HepG2 (cell line): ENCODE measurements around the gene MACROD2. TPM values are rescaled to one million over a fixed set of nuclear protein-coding genes. Genes with fewer than 3 reads are reported as not detected.

Experiments
- ATAC-seq: fragments of 200-7000 bp; cut with Tn5 transposase; 3 replicates; pipeline ENCODE4 v1.9.1; 2020; ENCODE audit warnings: mild to moderate bottlenecking, moderate library complexity
- BruUV-seq: library from RNA; stranded (reverse); fragments of 400-500 nt; replicated peaks from 2 replicates; lab custom pipeline; 2021; lab: Mats Ljungman, UMichigan
- CTCF ChIA-PET: fragments of 300-600 bp; formaldehyde crosslinking; extraction: SDS; loops from one replicate; lab custom pipeline; 2021; ENCODE audit warnings: low total read pairs, inconsistent platforms, low intra/inter-chr PET ratio; lab: Yijun Ruan, JAX
- POLR2A ChIA-PET: fragments of 350-600 bp; sonication (Branson Sonifier 250); formaldehyde crosslinking; loops from one replicate; lab custom pipeline; 2020; ENCODE audit warnings: antibody characterized with exemption, inconsistent platforms; lab: Yijun Ruan, JAX
- DNase-seq: peaks from one replicate; pipeline ENCODE4 v3.0.0-alpha.2; 2015; ENCODE audit warnings: low spot score
- FAIRE-seq: peaks from 3 replicates; lab custom pipeline; 2011; peaks lifted over from hg19 to GRCh38; lab: Jason Lieb, UNC
- H2AFZ ChIP-seq: one replicate; pipeline ENCODE4 v1.6.1; 2011; ENCODE audit warnings: low read length, inconsistent platforms
- H3K27ac ChIP-seq: fragments of 300-600 bp; 3 replicates; pipeline ENCODE4 v1.8.0; 2011; ENCODE audit warnings: mixed run types, mild to moderate bottlenecking, mixed read lengths, low read length, inconsistent platforms; ENCODE audit not compliant: insufficient read depth; ENCODE audit errors: extremely low read length
- H3K27me3 ChIP-seq, 2 experiments: fragments of 200-600 bp in 1 of 2; 2 replicates in 1 of 2; 3 replicates in 1 of 2; pipeline versions ENCODE4 v1.6.0 to v1.8.0; 2011; ENCODE audit warnings: low read length in 2 of 2, mild to moderate bottlenecking in 2 of 2, moderate library complexity in 2 of 2, inconsistent platforms in 1 of 2; ENCODE audit not compliant: insufficient read depth in 2 of 2, control insufficient read depth in 1 of 2
- H3K36me3 ChIP-seq, 2 experiments: fragments of 200-600 bp in 1 of 2; replicated peaks in 1 of 2; 2 replicates in 1 of 2; 3 replicates in 1 of 2; pipeline versions ENCODE4 v1.5.1 to v1.8.0; 2011; ENCODE audit warnings: low read length in 2 of 2, inconsistent platforms in 1 of 2; ENCODE audit not compliant: insufficient read depth in 2 of 2, control insufficient read depth in 1 of 2
- H3K4me1 ChIP-seq: 2 replicates; pipeline ENCODE4 v1.5.1; 2012; ENCODE audit warnings: low read length, inconsistent platforms; ENCODE audit not compliant: insufficient read depth
- H3K4me2 ChIP-seq: 2 replicates; pipeline ENCODE4 v1.6.0; 2011; ENCODE audit warnings: low read depth, low read length, inconsistent platforms
- H3K4me3 ChIP-seq, 3 experiments: fragments of 200-600 bp in 1 of 3; sonication (generic), shearing (Covaris generic) in 1 of 3; replicated peaks in 1 of 3; 2 replicates each; pipeline ENCODE4 v1.5.1; 2011 to 2016; ENCODE audit warnings: low read length in 3 of 3, inconsistent platforms in 2 of 3, low read depth in 2 of 3, mild to moderate bottlenecking in 2 of 3, control low read depth in 1 of 3, mixed read lengths in 1 of 3; ENCODE audit not compliant: insufficient read depth in 1 of 3
- H3K79me2 ChIP-seq: one replicate; pipeline ENCODE4 v1.6.1; 2011; ENCODE audit warnings: low read length, inconsistent platforms; ENCODE audit not compliant: insufficient read depth
- H3K9ac ChIP-seq: 2 replicates; pipeline ENCODE4 v1.6.0; 2011; ENCODE audit warnings: mild to moderate bottlenecking, low read depth, low read length, inconsistent platforms; ENCODE audit not compliant: insufficient read depth
- H3K9me3 ChIP-seq: 2 replicates; pipeline ENCODE4 v1.5.1; 2012; ENCODE audit warnings: mild to moderate bottlenecking, low read length
- H4K20me1 ChIP-seq: 2 replicates; pipeline ENCODE4 v1.6.0; 2011; ENCODE audit warnings: inconsistent platforms, mild to moderate bottlenecking, low read length, moderate library complexity; ENCODE audit not compliant: insufficient read depth
- CEBPB ChIP-seq: IDR thresholded peaks from 2 replicates; pipeline ENCODE4 v1.6.1; 2011; ENCODE audit warnings: low read depth, low read length, improper control_type of control experiment, borderline replicate concordance
- CREM ChIP-seq, 2 experiments: sonication (generic) in 1 of 2; formaldehyde crosslinking in 1 of 2; IDR thresholded peaks; 2 replicates each; pipeline versions ENCODE4 v1.4.0 to v1.6.1; 2016 to 2020; ENCODE audit warnings: antibody characterized with exemption in 1 of 2, mild to moderate bottlenecking in 1 of 2, missing genetic modification reagents in 1 of 2
- KLF15 ChIP-seq: sonication (generic); formaldehyde crosslinking; IDR thresholded peaks from 2 replicates; pipeline ENCODE4 v1.8.1; 2023; ENCODE audit warnings: borderline replicate concordance, mild to moderate bottlenecking, inconsistent platforms, missing genetic modification reagents, mixed read lengths
- MATR3 ChIP-seq: sonication (generic); formaldehyde crosslinking; IDR thresholded peaks from 2 replicates; pipeline ENCODE4 v1.4.0; 2020; ENCODE audit warnings: missing genetic modification reagents
- PTBP1 ChIP-seq: fragments of 200-400 bp; formaldehyde crosslinking; IDR thresholded peaks from 2 replicates; pipeline ENCODE4 v1.6.1; 2018; ENCODE audit warnings: low read length, low read depth; ENCODE audit not compliant: poor library complexity, severe bottlenecking
- RBAK ChIP-seq: sonication (generic); formaldehyde crosslinking; IDR thresholded peaks from 2 replicates; pipeline ENCODE4 v1.5.1; 2020; ENCODE audit warnings: mild to moderate bottlenecking, missing genetic modification reagents
- SKI ChIP-seq: fragments of 450-650 bp; IDR thresholded peaks from one replicate; pipeline ENCODE4 v1.6.1; 2018; ENCODE audit warnings: mild to moderate bottlenecking; ENCODE audit not compliant: partially characterized antibody
- TBL1XR1 ChIP-seq: fragments of 150-350 bp; IDR thresholded peaks from 2 replicates; pipeline ENCODE4 v1.6.1; 2014; ENCODE audit warnings: borderline replicate concordance, low read length; ENCODE audit not compliant: partially characterized antibody
- TBP ChIP-seq: sonication (generic); formaldehyde crosslinking; IDR thresholded peaks from 2 replicates; pipeline ENCODE4 v1.5.0; 2020; ENCODE audit warnings: missing genetic modification reagents
- U2AF1 ChIP-seq: fragments of 200-400 bp; formaldehyde crosslinking; optimal IDR thresholded peaks from 2 replicates; pipeline ENCODE3; 2017; ENCODE audit warnings: mild to moderate bottlenecking, low read depth, low read length
- U2AF2 ChIP-seq: fragments of 200-400 bp; formaldehyde crosslinking; IDR thresholded peaks from 2 replicates; pipeline ENCODE4 v1.6.1; 2017; ENCODE audit warnings: low read depth, mild to moderate bottlenecking, low read length
- ZBTB42 ChIP-seq: sonication (generic); formaldehyde crosslinking; IDR thresholded peaks from 2 replicates; pipeline ENCODE4 v1.5.0; 2020; ENCODE audit warnings: mild to moderate bottlenecking, missing genetic modification reagents
- ZFP37 ChIP-seq: sonication (generic); formaldehyde crosslinking; IDR thresholded peaks from 2 replicates; pipeline ENCODE4 v1.4.0; 2020; ENCODE audit warnings: missing genetic modification reagents, borderline replicate concordance
- ZFP41 ChIP-seq: sonication (generic); formaldehyde crosslinking; IDR thresholded peaks from 2 replicates; pipeline ENCODE4 v1.4.0; 2020; ENCODE audit warnings: mild to moderate bottlenecking, missing genetic modification reagents, borderline replicate concordance
- ZNF746 ChIP-seq: sonication (generic); formaldehyde crosslinking; IDR thresholded peaks from 2 replicates; pipeline ENCODE4 v1.8.0; 2022; ENCODE audit warnings: mild to moderate bottlenecking, missing genetic modification reagents
- ZSCAN20 ChIP-seq: sonication (generic); formaldehyde crosslinking; IDR thresholded peaks from 2 replicates; pipeline ENCODE4 v1.4.0; 2020; ENCODE audit warnings: missing genetic modification reagents, mild to moderate bottlenecking, borderline replicate concordance
- in situ Hi-C: cut with HindIII; loops from 2 replicates; pipeline ENCODE4 v1.10.0; 2017; ENCODE audit warnings: low pct_unique_long_range_greater_than_20kb; ENCODE audit not compliant: extremely low pct_ligation_motif_present
- intact Hi-C: fragments of 100-400 bp; cut with micrococcal nuclease; formaldehyde crosslinking; loops from one replicate; pipeline ENCODE4 v1.10.0; 2022; ENCODE audit not compliant: unreplicated experiment
- polyA plus RNA-seq, 8 experiments: library from polyadenylated mRNA; depleted of rRNA in 3 of 8; stranded (reverse) in 7 of 8; unstranded in 1 of 8; fragments of >200 nt; fragmentation: Illumina TruSeq in 4 of 8; extraction: Trizol in 4 of 8; gene quantifications; 2 replicates each; pipeline versions ENCODE4 v1.2.1 to v1.2.3, GENCODE V29; 2011 to 2016; ENCODE audit warnings: low read depth in 4 of 8, missing spikeins in 1 of 8, mixed read lengths in 1 of 8; ENCODE audit not compliant: insufficient read depth in 1 of 8
- total RNA-seq, 5 experiments: library from RNA; depleted of rRNA; stranded (reverse); fragments of >200 nt; fragmentation: Illumina TruSeq; extraction: Trizol; gene quantifications; 2 replicates each; pipeline ENCODE4 v1.2.3, GENCODE V29; 2016; ENCODE audit warnings: low read depth in 1 of 5
- TF ChIP-seq, protein P1 (sequence below): sonication (generic); formaldehyde crosslinking; IDR thresholded peaks from 2 replicates; pipeline ENCODE4 v1.4.0; 2020; ENCODE audit warnings: missing genetic modification reagents, borderline replicate concordance
- TF ChIP-seq, protein P2 (sequence below): sonication (generic); formaldehyde crosslinking; IDR thresholded peaks from 2 replicates; pipeline ENCODE4 v1.9.0; 2021; ENCODE audit warnings: missing genetic modification reagents, borderline replicate concordance
- TF ChIP-seq, protein P3 (sequence below): sonication (generic); formaldehyde crosslinking; IDR thresholded peaks from 2 replicates; pipeline ENCODE4 v1.5.0; 2020; ENCODE audit warnings: missing genetic modification reagents

Gene MACROD2
- total and polyA plus RNA-seq, 2 of the 13 experiments (the other 11 are each of a cell fraction or from before 2014, with no cell fraction given) = 0.13 to 0.51 TPM

DNA sequence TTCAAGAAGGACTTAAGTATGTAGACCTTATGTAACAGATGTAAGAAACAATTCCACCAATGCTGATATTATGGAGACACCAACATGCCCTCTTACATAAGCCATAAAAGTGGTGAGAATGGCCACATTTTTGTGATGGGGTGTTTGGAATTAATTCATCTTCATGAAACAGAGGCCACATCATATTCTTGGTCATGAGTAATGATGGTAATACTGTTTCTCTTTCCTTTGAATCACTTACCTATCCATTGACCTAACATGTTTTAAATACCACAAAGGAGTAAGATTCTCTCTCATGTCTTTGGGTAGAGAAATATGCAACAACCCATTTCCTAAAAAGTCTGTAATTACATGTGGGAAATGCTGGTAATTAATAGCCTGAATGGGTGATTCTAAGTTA, 887.5 kb downstream of the MACROD2 start:
- FAIRE-seq (no peak), DNase-seq (no peak), ATAC-seq (no peak)
- Histone ChIP-seq H3K9me3 (no peaks in the 10 kb centered on the region), H3K9ac (no peak overlapping the region), H3K4me1 (peaks cover 18% of the 10 kb centered on the region), H3K4me3 (no peak overlapping the region), H3K27me3 (no peaks in the 10 kb centered on the region), H2AFZ (no peak overlapping the region), H4K20me1 (no peaks in the 10 kb centered on the region), H3K79me2 (no peaks in the 10 kb centered on the region), H3K4me2 (no peak overlapping the region), H3K27ac (no peak overlapping the region), H3K36me3 (no peaks in the 10 kb centered on the region)
- no peak for TF ChIP-seq ZNF746
- TF ChIP-seq CEBPB = no peak
- TF ChIP-seq ZBTB42 = no peak
- no peak for TF ChIP-seq TBP (CRISPR knock-in tag)
- TF ChIP-seq, protein P1, sequence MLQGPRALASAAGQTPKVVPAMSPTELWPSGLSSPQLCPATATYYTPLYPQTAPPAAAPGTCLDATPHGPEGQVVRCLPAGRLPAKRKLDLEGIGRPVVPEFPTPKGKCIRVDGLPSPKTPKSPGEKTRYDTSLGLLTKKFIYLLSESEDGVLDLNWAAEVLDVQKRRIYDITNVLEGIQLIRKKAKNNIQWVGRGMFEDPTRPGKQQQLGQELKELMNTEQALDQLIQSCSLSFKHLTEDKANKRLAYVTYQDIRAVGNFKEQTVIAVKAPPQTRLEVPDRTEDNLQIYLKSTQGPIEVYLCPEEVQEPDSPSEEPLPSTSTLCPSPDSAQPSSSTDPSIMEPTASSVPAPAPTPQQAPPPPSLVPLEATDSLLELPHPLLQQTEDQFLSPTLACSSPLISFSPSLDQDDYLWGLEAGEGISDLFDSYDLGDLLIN (CRISPR knock-in tag) = no peak
- no peak for TF ChIP-seq U2AF2
- TF ChIP-seq RBAK (CRISPR knock-in tag) = no peak
- TF ChIP-seq ZFP41 (CRISPR knock-in tag) = no peak
- no peak for TF ChIP-seq SKI
- no peak for TF ChIP-seq MATR3 (CRISPR knock-in tag)
- no peak for TF ChIP-seq ZSCAN20 (CRISPR knock-in tag)
- no peak for TF ChIP-seq TBL1XR1
- no peak for TF ChIP-seq CREM (IDR thresholded peaks at IDR 0.05)
- TF ChIP-seq CREM (CRISPR knock-in tag; IDR thresholded peaks at IDR 0.05) = no peak
- no peak for TF ChIP-seq PTBP1
- TF ChIP-seq KLF15 (CRISPR knock-in tag) = no peak
- TF ChIP-seq, protein P2, sequence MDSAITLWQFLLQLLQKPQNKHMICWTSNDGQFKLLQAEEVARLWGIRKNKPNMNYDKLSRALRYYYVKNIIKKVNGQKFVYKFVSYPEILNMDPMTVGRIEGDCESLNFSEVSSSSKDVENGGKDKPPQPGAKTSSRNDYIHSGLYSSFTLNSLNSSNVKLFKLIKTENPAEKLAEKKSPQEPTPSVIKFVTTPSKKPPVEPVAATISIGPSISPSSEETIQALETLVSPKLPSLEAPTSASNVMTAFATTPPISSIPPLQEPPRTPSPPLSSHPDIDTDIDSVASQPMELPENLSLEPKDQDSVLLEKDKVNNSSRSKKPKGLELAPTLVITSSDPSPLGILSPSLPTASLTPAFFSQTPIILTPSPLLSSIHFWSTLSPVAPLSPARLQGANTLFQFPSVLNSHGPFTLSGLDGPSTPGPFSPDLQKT (CRISPR knock-in tag) = no peak
- TF ChIP-seq ZFP37 (CRISPR knock-in tag) = no peak
- TF ChIP-seq, protein P3, sequence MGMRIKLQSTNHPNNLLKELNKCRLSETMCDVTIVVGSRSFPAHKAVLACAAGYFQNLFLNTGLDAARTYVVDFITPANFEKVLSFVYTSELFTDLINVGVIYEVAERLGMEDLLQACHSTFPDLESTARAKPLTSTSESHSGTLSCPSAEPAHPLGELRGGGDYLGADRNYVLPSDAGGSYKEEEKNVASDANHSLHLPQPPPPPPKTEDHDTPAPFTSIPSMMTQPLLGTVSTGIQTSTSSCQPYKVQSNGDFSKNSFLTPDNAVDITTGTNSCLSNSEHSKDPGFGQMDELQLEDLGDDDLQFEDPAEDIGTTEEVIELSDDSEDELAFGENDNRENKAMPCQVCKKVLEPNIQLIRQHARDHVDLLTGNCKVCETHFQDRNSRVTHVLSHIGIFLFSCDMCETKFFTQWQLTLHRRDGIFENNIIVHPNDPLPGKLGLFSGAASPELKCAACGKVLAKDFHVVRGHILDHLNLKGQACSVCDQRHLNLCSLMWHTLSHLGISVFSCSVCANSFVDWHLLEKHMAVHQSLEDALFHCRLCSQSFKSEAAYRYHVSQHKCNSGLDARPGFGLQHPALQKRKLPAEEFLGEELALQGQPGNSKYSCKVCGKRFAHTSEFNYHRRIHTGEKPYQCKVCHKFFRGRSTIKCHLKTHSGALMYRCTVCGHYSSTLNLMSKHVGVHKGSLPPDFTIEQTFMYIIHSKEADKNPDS (CRISPR knock-in tag) = no peak
- no peak for TF ChIP-seq U2AF1
- no TSS peak for BruUV-seq
- in situ Hi-C loops = no loop called here
- intact Hi-C loops = no loop called here
- POLR2A ChIA-PET = no interaction called here
- CTCF ChIA-PET = no interaction called here
